ENCODE measurements around the gene TTC9.

DNA sequence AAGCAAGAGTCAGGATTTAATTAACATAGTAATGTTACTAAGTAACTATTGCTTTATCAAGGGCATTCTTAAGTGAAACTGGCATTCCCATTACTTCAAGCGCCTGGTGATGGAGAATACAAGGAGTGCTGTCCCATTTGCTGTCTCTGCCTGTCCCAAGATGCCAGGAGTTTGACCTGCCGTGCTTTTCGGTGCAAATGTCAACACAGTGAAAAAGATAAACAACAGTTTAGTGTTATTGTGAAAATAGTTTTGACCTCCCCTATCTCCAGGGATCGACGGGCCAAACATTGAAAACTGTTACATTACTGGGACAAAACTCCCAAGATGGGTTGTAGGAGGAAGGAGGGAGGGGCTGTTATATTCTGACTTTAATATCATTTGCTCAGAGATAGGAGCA lies 74.8 kb downstream of the TTC9 start:
- TF ChIP-seq, protein P1, sequence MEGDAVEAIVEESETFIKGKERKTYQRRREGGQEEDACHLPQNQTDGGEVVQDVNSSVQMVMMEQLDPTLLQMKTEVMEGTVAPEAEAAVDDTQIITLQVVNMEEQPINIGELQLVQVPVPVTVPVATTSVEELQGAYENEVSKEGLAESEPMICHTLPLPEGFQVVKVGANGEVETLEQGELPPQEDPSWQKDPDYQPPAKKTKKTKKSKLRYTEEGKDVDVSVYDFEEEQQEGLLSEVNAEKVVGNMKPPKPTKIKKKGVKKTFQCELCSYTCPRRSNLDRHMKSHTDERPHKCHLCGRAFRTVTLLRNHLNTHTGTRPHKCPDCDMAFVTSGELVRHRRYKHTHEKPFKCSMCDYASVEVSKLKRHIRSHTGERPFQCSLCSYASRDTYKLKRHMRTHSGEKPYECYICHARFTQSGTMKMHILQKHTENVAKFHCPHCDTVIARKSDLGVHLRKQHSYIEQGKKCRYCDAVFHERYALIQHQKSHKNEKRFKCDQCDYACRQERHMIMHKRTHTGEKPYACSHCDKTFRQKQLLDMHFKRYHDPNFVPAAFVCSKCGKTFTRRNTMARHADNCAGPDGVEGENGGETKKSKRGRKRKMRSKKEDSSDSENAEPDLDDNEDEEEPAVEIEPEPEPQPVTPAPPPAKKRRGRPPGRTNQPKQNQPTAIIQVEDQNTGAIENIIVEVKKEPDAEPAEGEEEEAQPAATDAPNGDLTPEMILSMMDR (IDR thresholded peaks at IDR 0.05) = no peak
- TF ChIP-seq POLR2A (IDR thresholded peaks at IDR 0.05) (no peak), EP300 (IDR thresholded peaks at IDR 0.05) (no peak)

Measured in tibial nerve (tissue), 4 donors.